ENCODE measurements around the gene PXK.
A peak's percentile ranks its signal among the peaks of the same experiment; 100 is the strongest.

Gene PXK

GRCh38 chr3:58323529-58324390, 8.9 kb upstream of the PXK start:
- Histone ChIP-seq H3K36me3 (ENCODE audit: control insufficient read depth, insufficient read depth, low read length) (peaks cover 5% of the 10 kb centered on the region), H3K4me3 (ENCODE audit: insufficient read depth, low read depth, low read length) (no peak overlapping the region), H3K27me3 (ENCODE audit: control insufficient read depth, insufficient read depth, low read length, poor library complexity, severe bottlenecking) (no peaks in the 10 kb centered on the region), H3K9me3 (ENCODE audit: control insufficient read depth, low read length) (no peaks in the 10 kb centered on the region), H3K27ac (ENCODE audit: insufficient read depth, low read depth, low read length, poor library complexity, severe bottlenecking) (no peak overlapping the region), H3K4me1 (ENCODE audit: control insufficient read depth, insufficient read depth, low read length) (peaks cover 4% of the 10 kb centered on the region)
- WGBS, 2 experiments, result 88 to 97% methylated on average over 3 of the region's 3 CpGs

DNA sequence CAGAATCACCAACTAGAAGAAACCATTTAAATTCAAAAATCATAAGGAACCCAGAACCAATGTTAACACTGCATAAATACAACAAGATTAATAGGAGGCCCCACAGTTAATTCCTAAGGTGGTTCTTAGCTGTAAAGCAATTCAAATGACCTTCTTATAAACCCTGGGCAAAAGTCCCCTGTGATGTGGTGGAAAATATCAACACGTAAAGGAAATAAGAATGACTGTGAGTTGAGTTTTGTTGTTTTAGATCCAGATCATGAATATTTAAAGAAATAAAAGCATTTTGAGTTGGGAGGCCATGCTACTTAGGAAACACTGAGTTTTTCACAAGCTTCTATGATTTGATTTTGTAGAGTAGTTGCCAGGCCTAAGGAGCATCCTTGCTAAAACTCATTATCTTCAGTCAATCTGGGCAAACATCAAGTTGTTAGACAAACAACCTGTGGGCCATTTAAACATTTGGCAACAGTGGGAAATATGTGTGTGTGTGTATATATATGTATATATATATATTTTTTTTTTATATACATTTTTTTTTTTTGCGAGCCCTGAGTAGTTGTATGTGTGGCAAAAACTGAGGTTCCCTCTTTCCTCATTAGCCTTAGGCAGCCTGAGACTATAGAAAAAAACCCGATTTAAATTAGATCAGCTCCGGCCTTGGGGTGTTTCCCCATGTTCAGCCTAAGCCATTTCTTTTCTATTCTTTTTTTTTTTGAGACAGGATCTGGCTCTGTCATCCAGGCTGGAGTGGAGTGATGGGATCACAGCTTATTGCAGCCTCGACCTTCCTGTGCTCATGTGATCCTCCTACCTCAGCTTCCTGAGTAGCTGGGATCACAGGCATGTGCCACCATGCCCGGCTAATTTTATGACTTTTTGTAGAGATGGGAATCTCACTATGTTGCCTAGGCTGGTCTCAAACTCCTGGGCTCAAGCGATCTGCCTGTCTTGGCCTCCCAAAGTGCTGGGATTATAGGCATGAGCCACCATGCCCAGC, 8.0 kb upstream of the PXK start:
- H3K9me3 ChIP-seq (ENCODE audit: control insufficient read depth, low read length), result no peaks in the 10 kb centered on the region
- 94% methylated on average over 6 to 7 of the region's 7 CpGs for WGBS, 2 experiments
- H3K27me3 ChIP-seq (ENCODE audit: control insufficient read depth, insufficient read depth, low read length, poor library complexity, severe bottlenecking), result no peaks in the 10 kb centered on the region
- H3K36me3 ChIP-seq (ENCODE audit: control insufficient read depth, insufficient read depth, low read length), result no peaks in the 10 kb centered on the region
- H3K27ac ChIP-seq (ENCODE audit: insufficient read depth, low read depth, low read length, poor library complexity, severe bottlenecking), result no peak overlapping the region
- H3K4me1 ChIP-seq (ENCODE audit: control insufficient read depth, insufficient read depth, low read length), result peaks cover 4% of the 10 kb centered on the region
- H3K4me3 ChIP-seq (ENCODE audit: insufficient read depth, low read depth, low read length), result no peak overlapping the region

DNA sequence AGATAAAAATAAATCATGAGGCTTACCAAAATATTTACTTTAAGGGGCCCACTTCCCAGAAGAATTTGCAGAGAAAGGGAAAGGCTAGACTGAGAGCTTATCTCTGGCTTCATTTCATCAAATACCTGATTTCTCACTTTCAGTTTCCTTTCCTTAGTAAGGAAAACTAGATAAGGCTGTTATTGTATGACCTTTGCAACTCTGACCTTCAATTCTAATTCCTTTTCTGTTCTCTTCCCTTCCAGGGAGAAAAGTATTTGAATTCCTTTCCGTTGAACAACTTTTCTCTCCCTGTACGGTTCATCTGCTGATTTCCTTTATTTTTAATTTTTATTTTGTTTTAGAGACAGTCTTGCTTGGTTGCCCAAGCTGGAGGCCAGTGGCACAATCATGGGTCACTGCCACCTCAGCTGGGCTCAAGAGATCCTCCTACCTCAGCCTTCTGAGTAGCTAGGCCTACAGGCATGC, 7.1 kb upstream of the PXK start:
- 92 to 100% methylated on average over 1 to 2 of the region's 2 CpGs for WGBS, 2 experiments
- Histone ChIP-seq H3K27me3 (ENCODE audit: control insufficient read depth, insufficient read depth, low read length, poor library complexity, severe bottlenecking) (no peaks in the 10 kb centered on the region), H3K36me3 (ENCODE audit: control insufficient read depth, insufficient read depth, low read length) (no peaks in the 10 kb centered on the region), H3K9me3 (ENCODE audit: control insufficient read depth, low read length) (no peaks in the 10 kb centered on the region), H3K27ac (ENCODE audit: insufficient read depth, low read depth, low read length, poor library complexity, severe bottlenecking) (no peak overlapping the region), H3K4me3 (ENCODE audit: insufficient read depth, low read depth, low read length) (no peak overlapping the region), H3K4me1 (ENCODE audit: control insufficient read depth, insufficient read depth, low read length) (peaks cover 4% of the 10 kb centered on the region)

GRCh38 chr3:58326267-58326900, 6.3 kb upstream of the PXK start:
- Histone ChIP-seq H3K27ac (ENCODE audit: insufficient read depth, low read depth, low read length, poor library complexity, severe bottlenecking) (no peak overlapping the region), H3K27me3 (ENCODE audit: control insufficient read depth, insufficient read depth, low read length, poor library complexity, severe bottlenecking) (no peaks in the 10 kb centered on the region), H3K4me3 (ENCODE audit: insufficient read depth, low read depth, low read length) (no peak overlapping the region), H3K9me3 (ENCODE audit: control insufficient read depth, low read length) (no peaks in the 10 kb centered on the region), H3K36me3 (ENCODE audit: control insufficient read depth, insufficient read depth, low read length) (no peaks in the 10 kb centered on the region), H3K4me1 (ENCODE audit: control insufficient read depth, insufficient read depth, low read length) (peaks cover 4% of the 10 kb centered on the region)
- WGBS, 2 experiments, result 87 to 88% methylated on average over 8 of the region's 8 CpGs

DNA sequence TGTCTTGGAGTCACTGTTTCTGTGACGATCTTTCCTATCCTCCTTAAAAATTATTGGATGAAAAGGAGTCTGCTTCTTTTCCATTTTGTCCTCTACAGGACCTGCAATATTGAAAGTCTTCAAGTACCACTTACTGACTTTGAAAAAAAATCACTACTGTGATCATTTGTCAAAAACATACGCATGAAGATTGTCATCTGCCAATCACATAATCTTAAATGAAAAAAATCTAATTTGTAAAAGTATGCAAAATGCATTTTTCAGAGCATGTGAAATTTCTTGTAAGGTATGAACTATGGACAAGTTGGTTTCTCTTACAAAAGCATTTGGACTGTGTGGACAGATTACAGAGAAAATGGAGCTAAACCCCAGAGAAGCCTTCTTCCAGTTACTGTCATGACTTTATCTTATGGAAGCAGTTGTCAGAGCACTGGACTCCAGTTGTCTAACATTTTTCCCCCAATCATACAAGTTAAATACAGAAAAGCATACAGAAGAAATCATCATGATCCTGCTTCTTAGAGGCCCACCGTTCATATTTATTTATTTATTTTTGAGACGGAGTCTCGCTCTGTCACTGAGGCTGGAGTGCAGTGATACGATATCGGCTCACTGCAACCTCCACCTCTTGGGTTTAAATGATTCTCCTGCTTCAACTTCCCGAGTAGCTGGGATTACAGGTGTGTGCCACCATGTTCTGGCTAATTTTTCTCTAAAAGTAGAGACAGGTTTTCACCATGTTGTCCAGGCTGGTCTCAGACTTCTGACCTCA, 3.4 kb upstream of the PXK start:
- H3K4me1 ChIP-seq (ENCODE audit: control insufficient read depth, insufficient read depth, low read length), result peaks cover 6% of the 10 kb centered on the region

GRCh38 chr3:58329922-58330413, 2.7 kb upstream of the PXK start:
- 87 to 93% methylated on average over 4 of the region's 5 CpGs for WGBS, 2 experiments
- H3K36me3 ChIP-seq (ENCODE audit: control insufficient read depth, insufficient read depth, low read length), result no peaks in the 10 kb centered on the region
- peaks cover 22% of the 10 kb centered on the region for H3K27me3 ChIP-seq (ENCODE audit: control insufficient read depth, insufficient read depth, low read length, poor library complexity, severe bottlenecking)
- no peaks in the 10 kb centered on the region for H3K9me3 ChIP-seq (ENCODE audit: control insufficient read depth, low read length)
- H3K4me1 ChIP-seq (ENCODE audit: control insufficient read depth, insufficient read depth, low read length), result peaks cover 6% of the 10 kb centered on the region
- H3K4me3 ChIP-seq (ENCODE audit: insufficient read depth, low read depth, low read length), result no peak overlapping the region
- H3K27ac ChIP-seq (ENCODE audit: insufficient read depth, low read depth, low read length, poor library complexity, severe bottlenecking), result no peak overlapping the region

More for the DNA sequence above, 3.4 kb upstream of the PXK start:
- no peaks in the 10 kb centered on the region for H3K9me3 ChIP-seq (ENCODE audit: control insufficient read depth, low read length)
- WGBS, 2 experiments, result 89 to 94% methylated on average over 7 to 8 of the region's 8 CpGs
- peaks cover 16% of the 10 kb centered on the region for H3K27me3 ChIP-seq (ENCODE audit: control insufficient read depth, insufficient read depth, low read length, poor library complexity, severe bottlenecking)
- H3K27ac ChIP-seq (ENCODE audit: insufficient read depth, low read depth, low read length, poor library complexity, severe bottlenecking), result no peak overlapping the region
- no peaks in the 10 kb centered on the region for H3K36me3 ChIP-seq (ENCODE audit: control insufficient read depth, insufficient read depth, low read length)
- no peak overlapping the region for H3K4me3 ChIP-seq (ENCODE audit: insufficient read depth, low read depth, low read length)

DNA sequence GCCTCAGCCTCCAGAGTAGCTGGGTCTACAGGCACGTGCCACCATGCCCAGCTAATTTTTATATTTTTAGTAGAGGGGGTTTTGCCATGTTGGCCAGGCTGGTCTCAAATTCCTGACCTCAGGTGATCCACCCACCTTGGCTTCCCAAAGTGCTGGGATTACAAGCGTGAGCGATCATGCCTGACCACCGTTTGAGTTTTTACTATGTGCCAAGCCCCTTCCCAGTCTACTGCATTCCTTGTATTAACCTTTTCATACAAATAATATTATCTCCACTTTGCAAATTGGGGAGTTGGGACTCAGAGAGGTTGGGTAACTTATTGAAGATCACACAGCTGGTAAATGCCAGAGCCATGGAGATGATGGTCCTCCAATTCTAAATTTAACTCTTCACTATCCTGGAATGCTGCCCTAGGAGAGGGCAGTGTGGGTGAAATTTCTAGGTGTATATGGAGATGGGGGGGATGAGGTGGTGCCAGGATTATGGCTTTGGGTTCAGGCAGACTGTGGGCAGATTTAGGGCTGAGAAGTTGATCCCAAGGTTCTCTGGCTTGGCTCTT, 1.0 kb upstream of the PXK start:
- H3K27me3 ChIP-seq (ENCODE audit: control insufficient read depth, insufficient read depth, low read length, poor library complexity, severe bottlenecking), result peaks cover 22% of the 10 kb centered on the region
- 91 to 96% methylated on average over 4 of the region's 4 CpGs for WGBS, 2 experiments

GRCh38 chr3:58333206-58334012, 717 bp downstream of the PXK start:
- Histone ChIP-seq H3K4me3 (ENCODE audit: insufficient read depth, low read depth, low read length) (peak overlapping the region; percentile 51), H3K36me3 (ENCODE audit: control insufficient read depth, insufficient read depth, low read length) (no peaks in the 10 kb centered on the region), H3K9me3 (ENCODE audit: control insufficient read depth, low read length) (no peaks in the 10 kb centered on the region), H3K4me1 (ENCODE audit: control insufficient read depth, insufficient read depth, low read length) (peaks cover 6% of the 10 kb centered on the region), H3K27me3 (ENCODE audit: control insufficient read depth, insufficient read depth, low read length, poor library complexity, severe bottlenecking) (peaks cover 22% of the 10 kb centered on the region), H3K27ac (ENCODE audit: insufficient read depth, low read depth, low read length, poor library complexity, severe bottlenecking) (no peak overlapping the region)
- WGBS, 2 experiments, result 1 to 2% methylated on average over 37 of the region's 37 CpGs

More for the DNA sequence above, 1.0 kb upstream of the PXK start:
- no peaks in the 10 kb centered on the region for H3K36me3 ChIP-seq (ENCODE audit: control insufficient read depth, insufficient read depth, low read length)
- no peak overlapping the region for H3K4me3 ChIP-seq (ENCODE audit: insufficient read depth, low read depth, low read length)
- H3K4me1 ChIP-seq (ENCODE audit: control insufficient read depth, insufficient read depth, low read length), result peaks cover 6% of the 10 kb centered on the region
- H3K9me3 ChIP-seq (ENCODE audit: control insufficient read depth, low read length), result no peaks in the 10 kb centered on the region
- H3K27ac ChIP-seq (ENCODE audit: insufficient read depth, low read depth, low read length, poor library complexity, severe bottlenecking), result no peak overlapping the region

All from ectodermal cell (in vitro differentiated cells).